ENCODE measurements around the gene TPM1.

TPM1 gene

GRCh38 chr15:63020759-63021430, 21.7 kb upstream of the TPM1 start:
- TF ChIP-seq REST (IDR thresholded peaks at IDR 0.05; ENCODE audit: insufficient read depth in 1 of 2, low read depth in 2 of 2, low read length in 2 of 2), result no peak
- TF ChIP-seq POLR2AphosphoS5 (IDR thresholded peaks at IDR 0.05; ENCODE audit: low read depth, low read length), result no peak
- TF ChIP-seq FOXP2 (optimal IDR thresholded peaks at IDR 0.05; ENCODE audit: borderline replicate concordance, extremely low read depth, extremely low read length, insufficient read depth), result no peak
- TF ChIP-seq TAF1 (IDR thresholded peaks at IDR 0.05; ENCODE audit: borderline replicate concordance, insufficient read depth, low read length), result no peak
- TF ChIP-seq SIN3A (IDR thresholded peaks at IDR 0.05; ENCODE audit: borderline replicate concordance, insufficient read depth, low read length), result no peak

DNA sequence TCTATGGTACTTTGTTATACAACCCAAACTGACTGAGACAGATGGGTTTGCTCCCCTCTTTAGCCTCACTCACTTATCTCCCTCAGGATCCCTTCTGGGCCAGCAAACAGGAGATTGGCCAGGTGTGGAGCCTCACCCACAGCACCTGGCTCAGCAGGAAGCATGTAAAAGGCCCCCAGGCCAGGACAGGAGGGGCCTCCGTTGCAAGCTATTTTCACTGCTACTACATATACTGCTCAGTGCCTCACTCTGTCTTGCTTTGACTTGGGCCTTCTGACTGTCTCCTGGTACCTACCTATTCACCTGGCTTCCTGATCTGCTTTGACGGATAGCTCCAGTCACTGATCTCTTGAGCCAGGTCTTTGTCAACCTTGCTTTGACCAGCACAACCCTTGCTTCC, 20.4 kb upstream of the TPM1 start:
- no peak for TF ChIP-seq POLR2AphosphoS5 (IDR thresholded peaks at IDR 0.05; ENCODE audit: low read depth, low read length)
- no peak for TF ChIP-seq REST (IDR thresholded peaks at IDR 0.05; ENCODE audit: insufficient read depth in 1 of 2, low read depth in 2 of 2, low read length in 2 of 2)
- TF ChIP-seq SIN3A (IDR thresholded peaks at IDR 0.05; ENCODE audit: borderline replicate concordance, insufficient read depth, low read length), result no peak
- no peak for TF ChIP-seq TAF1 (IDR thresholded peaks at IDR 0.05; ENCODE audit: borderline replicate concordance, insufficient read depth, low read length)
- TF ChIP-seq FOXP2 (optimal IDR thresholded peaks at IDR 0.05; ENCODE audit: borderline replicate concordance, extremely low read depth, extremely low read length, insufficient read depth), result no peak

DNA sequence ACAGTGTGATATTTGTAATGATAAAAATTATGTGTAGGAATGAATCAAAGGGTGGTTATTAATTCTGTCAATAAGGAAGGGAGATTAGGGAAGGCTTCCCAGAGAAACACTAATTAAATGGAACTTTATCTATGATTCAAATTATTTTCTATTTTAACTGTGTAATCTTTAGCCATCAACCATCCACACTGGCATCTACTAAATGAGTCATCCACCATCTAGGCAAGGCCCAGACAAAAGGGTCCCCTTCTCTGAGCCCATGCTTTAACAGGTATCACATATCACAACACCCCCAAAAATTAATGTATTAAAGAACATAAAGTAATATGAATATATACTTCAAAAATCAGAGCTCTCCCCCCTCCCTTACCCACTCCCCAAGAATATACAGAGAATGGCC, 19.9 kb upstream of the TPM1 start:
- no peak for TF ChIP-seq SIN3A (IDR thresholded peaks at IDR 0.05; ENCODE audit: borderline replicate concordance, insufficient read depth, low read length)

GRCh38 chr15:63023351-63023945, 19.1 kb upstream of the TPM1 start:
- TF ChIP-seq POLR2AphosphoS5 (IDR thresholded peaks at IDR 0.05; ENCODE audit: low read depth, low read length), result no peak
- no peak for TF ChIP-seq TAF1 (IDR thresholded peaks at IDR 0.05; ENCODE audit: borderline replicate concordance, insufficient read depth, low read length)
- no peak for TF ChIP-seq SIN3A (IDR thresholded peaks at IDR 0.05; ENCODE audit: borderline replicate concordance, insufficient read depth, low read length)
- no peak for TF ChIP-seq REST (IDR thresholded peaks at IDR 0.05; ENCODE audit: insufficient read depth in 1 of 2, low read depth in 2 of 2, low read length in 2 of 2)
- TF ChIP-seq FOXP2 (optimal IDR thresholded peaks at IDR 0.05; ENCODE audit: borderline replicate concordance, extremely low read depth, extremely low read length, insufficient read depth), result no peak

GRCh38 chr15:63025460-63025859, 17.1 kb upstream of the TPM1 start:
- no peak for TF ChIP-seq REST (IDR thresholded peaks at IDR 0.05; ENCODE audit: insufficient read depth in 1 of 2, low read depth in 2 of 2, low read length in 2 of 2)
- no peak for TF ChIP-seq POLR2AphosphoS5 (IDR thresholded peaks at IDR 0.05; ENCODE audit: low read depth, low read length)
- no peak for TF ChIP-seq SIN3A (IDR thresholded peaks at IDR 0.05; ENCODE audit: borderline replicate concordance, insufficient read depth, low read length)
- no peak for TF ChIP-seq TAF1 (IDR thresholded peaks at IDR 0.05; ENCODE audit: borderline replicate concordance, insufficient read depth, low read length)
- TF ChIP-seq FOXP2 (optimal IDR thresholded peaks at IDR 0.05; ENCODE audit: borderline replicate concordance, extremely low read depth, extremely low read length, insufficient read depth), result no peak

Measured in PFSK-1 (cell line).